GM21529 (cell line): Measurements from ENCODE around the gene CTSA.
A peak's percentile ranks its signal among the peaks of the same experiment; 100 is the strongest.
"Not testable (repeated sequence)": the region's sequence is repeated elsewhere in the genome, so short reads cannot be mapped to it uniquely, and the experiment has no call there.

Experiments used
- ATAC-seq: cut with Tn5 transposase; IDR thresholded peaks from one replicate; pipeline ENCODE4 v1.9.1; 2021; ENCODE audit not compliant: unreplicated experiment

CTSA gene

DNA sequence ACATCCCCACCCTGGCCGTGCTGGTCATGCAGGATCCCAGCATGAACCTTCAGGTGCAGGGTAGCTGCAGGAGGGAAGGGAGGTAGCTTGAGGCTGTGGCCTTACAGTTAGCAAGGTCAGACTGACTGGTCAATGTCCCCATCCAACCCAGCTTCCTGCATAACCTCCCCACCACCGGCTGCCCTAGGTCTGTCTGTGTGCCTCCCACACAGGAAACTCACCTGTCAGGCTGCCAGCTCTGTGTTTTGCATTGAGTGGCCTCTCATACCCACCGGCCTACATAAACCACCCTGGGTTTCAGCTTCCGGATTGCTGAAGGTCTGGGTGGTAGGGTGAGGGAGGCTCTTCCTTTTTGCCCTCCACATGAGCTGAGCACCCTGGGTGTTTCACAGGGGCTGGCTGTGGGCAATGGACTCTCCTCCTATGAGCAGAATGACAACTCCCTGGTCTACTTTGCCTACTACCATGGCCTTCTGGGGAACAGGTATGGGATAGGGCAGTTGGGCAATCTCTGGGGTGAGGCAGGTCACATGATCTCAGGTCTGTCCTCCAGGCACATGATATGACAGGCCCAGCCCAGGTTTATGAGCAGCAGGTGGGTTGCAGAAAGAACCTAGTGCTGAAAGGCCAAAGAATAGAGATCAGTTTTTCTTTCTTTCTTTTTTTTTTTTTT is 1.8 kb downstream of the CTSA start:
- ATAC-seq, result no peak

DNA sequence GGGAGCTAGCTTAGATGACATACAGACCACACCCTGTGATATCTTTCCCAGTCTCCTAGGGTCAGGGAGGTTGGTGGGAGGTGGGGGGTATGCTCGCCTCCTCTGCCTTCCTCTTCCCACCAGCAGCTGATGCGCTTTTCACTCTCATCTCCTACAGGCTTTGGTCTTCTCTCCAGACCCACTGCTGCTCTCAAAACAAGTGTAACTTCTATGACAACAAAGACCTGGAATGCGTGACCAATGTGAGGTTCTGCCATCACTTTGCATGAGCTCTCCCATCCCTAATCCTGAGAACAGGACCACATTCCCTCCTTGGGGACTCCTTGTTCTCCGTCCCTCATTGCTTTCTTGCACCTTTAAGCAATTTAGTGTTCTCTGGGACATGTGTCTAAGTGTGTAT is 2.7 kb downstream of the CTSA start:
- no peak for ATAC-seq

DNA sequence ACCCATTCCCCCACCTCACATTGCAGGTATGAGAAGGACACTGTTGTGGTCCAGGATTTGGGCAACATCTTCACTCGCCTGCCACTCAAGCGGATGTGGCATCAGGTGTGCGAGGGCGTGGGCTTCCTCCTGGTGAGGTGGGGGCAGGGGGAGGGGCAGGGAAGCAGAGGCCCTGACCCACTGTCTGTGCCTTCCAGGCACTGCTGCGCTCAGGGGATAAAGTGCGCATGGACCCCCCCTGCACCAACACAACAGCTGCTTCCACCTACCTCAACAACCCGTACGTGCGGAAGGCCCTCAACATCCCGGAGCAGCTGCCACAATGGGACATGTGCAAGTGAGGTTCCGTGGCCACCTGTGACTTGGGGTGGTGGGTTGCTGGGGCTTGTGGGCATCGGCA is 3.7 kb downstream of the CTSA start:
- ATAC-seq, result no peak

DNA sequence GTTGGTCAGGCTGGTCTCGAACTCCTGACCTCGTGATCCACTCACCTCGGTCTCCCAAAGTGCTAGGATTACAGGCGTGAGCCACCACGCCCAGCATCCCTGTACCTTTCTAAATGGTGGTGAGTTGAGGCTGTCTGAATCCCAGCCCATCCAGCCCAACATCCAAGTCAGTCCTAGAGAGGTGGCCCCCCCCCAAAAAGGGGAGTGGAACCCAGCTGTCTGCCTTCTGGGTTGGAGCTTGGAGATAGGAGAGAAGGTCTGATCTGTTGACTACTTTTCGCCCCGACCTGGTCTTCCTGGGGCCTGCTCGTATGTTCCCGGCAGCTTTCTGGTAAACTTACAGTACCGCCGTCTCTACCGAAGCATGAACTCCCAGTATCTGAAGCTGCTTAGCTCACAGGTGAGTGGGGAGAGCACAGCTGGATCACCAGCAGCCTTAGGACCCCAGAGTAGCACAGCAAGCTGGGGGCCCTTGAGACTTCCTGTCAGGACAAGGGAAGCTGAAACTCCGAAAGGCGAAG is 5.6 kb downstream of the CTSA start:
- ATAC-seq, result no peak

DNA sequence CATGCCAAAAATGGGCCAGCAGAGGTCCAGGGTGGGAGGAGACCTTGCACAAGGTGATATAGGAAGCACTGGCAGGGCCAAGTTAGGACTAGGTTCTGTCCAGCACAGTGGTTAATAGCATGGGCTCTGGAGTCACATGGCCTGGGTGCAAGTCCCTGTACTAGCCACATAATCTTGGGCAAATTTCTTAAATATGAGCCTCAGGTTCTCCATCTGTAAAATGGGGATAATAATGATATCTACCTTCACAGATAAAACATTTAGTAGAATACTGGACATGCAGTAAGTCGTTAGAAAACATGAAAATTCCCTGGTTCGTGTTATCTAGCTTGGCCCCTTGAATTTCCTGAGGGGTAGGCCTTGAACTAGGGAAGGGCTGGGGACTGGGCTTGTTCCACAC is 6.2 kb downstream of the CTSA start:
- no peak for ATAC-seq

DNA sequence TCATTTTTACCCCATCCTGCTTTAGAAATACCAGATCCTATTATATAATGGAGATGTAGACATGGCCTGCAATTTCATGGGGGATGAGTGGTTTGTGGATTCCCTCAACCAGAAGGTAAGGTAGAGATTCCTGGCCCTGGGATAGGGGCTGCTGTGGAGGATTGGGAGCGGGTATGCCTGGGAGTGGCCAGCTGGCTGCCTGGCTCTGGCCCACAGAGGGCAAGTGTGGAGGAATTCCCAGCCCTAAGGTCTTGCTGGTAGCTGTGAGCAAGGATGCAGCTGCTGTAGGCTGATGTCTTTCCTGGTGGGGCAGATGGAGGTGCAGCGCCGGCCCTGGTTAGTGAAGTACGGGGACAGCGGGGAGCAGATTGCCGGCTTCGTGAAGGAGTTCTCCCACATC is 6.6 kb downstream of the CTSA start:
- ATAC-seq, result no peak

DNA sequence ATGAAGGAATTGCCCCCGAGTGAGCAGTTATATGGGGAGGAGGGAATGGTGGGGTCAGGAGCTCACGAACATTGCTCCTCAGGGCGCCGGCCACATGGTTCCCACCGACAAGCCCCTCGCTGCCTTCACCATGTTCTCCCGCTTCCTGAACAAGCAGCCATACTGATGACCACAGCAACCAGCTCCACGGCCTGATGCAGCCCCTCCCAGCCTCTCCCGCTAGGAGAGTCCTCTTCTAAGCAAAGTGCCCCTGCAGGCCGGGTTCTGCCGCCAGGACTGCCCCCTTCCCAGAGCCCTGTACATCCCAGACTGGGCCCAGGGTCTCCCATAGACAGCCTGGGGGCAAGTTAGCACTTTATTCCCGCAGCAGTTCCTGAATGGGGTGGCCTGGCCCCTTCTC is 7.2 kb downstream of the CTSA start:
- no peak for ATAC-seq

DNA sequence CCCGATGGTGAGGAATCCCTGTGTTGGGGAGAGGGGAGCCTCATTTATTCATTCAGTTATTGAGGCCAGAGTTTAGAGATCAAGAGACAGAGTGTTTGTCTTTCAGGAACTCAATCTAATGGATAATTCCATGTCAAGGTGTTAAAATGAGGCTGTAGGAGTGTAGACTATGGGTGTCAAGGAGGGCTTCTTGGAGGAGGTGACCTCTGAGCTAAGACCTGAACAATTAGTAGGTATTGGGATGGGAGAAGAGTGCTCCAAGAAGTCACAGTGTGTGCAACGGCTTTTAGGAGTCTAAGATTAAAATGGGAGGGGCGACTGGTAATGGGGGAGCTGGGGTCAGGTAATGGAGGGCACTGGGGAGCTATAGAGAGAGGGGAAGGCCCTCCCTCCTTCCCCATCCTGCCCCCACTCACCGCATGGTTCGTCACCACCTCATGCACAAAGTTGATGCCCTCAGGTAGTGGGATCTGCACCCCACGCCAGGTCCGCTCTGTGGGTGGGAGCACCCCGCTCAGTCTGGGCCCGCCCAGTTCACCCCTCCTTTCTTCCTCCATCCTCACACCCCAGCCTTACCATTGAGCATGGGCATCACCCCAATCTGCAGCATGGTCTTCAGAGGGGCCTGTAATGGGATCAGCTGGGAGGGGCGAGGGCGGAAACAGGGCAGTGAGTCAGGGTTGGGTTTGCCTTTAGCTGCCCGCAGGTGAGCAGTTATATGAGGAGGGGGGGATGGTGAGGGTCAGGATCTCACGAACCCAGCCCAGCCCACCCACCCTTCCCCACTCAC is 8.1 kb downstream of the CTSA start:
- no peak for ATAC-seq

DNA sequence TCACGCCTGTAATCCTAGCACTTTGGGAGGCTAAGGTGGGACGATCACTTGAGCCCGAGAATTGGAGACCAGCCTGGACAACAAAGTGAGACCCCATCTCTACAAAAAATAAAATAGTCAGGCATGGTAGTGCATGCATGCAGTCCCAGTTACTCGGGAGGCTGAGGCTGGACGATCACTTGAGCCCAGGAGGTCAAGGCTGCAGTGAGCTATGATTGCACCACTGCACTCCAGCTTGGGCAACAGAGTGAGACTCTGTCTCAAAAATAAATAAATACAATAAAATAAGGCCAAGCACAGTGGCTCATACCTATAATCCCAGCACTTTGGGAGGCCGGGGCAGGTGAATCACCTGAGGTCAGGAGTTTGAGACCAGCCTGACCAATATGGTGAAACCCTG is 10.2 kb downstream of the CTSA start:
- not testable (repeated sequence) for ATAC-seq

DNA sequence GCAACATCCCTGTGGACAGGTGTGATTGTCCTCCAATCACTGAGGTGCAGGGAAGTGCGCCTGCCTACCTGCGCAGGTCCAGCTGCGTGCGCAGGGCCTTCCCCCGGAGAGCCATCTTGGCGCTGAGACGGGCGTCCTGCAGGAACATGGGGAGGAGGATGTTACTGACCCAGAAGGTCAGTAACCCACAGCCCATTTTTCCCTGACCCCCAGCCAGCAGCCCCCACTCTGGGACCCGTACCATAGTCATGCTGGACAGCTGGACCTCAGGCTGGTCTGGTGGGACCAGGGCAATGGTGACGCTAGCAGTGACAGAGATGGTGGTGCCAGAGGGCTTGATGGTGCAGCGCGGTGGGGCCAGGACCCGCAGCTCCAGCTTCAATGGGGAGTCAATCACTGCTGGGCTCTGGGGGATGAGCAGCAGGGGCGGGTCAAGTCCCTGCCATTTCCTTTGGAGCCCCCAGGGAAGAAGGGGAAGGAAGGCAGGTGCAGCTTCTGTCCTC is 11.1 kb downstream of the CTSA start:
- no peak for ATAC-seq

DNA sequence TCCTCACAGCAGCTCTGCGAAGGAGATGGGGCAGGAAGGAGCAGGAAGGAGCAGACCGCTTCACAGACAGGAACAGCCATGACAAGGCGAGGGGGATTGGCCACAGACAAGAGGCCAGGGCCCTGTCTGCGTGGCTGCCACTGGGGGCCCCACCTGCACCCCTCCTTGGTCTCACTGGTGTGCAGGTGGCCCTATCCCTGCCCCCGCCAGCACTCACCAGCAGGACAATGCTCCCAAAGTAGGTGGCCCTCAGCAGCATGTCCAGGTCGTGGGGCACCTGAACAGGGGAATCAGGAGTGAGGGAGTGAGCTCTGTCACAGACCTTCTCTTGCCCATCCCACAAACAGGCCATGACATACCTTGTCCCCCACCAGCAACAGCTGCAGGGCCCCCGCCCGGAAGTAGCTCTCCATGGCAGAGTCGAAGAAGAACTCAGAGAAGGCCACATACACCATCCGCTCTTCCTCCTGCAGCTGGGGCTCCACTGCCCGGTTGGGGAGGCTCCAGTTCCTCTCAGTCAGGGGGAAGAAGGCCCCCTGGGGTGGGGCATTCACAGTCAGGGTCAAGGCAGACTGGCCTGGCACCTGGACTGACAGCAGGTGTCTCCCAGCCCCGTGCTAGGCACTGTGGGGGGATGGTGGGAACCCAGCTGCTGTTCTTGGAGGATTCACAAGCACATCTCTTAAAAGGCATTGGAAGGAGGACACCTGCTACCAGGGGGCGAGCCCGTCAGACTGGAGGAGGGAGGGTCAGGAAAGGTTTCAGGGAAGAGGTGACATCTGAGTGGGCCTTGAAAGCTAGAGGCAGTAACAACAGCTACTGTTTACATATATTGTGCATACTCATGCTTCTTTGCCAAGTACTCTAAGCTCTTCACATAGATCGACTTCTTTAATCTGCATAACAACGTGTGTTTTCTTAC is 13.7 kb downstream of the CTSA start:
- ATAC-seq, result no peak

DNA sequence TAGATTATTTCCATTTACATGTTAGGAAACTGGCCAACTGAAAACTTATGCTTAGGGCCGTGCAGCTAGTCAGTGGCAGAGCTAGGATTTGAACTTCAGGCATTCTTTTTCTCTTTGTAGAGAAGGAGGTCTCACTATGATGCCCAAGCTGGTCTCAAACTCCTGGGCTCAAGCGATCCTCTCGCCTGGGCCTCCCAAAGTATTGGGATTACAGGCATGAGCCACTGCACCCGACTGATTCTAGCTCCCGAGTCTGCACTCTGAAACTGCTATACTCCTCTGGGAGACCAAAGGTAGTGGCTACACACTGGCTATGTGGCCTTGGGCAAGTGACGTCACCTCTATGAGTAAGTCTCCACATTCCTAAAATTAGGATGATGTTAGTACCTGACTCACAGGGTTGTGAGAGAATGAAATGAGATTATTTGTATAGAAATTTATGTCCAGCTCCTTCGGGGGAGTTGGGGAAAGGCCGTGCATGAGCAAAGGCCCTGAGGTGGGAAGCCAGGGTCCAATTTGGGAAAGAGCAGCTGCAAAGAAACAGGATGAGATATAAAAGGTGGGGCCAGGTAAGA is 14.5 kb downstream of the CTSA start:
- ATAC-seq, result no peak

DNA sequence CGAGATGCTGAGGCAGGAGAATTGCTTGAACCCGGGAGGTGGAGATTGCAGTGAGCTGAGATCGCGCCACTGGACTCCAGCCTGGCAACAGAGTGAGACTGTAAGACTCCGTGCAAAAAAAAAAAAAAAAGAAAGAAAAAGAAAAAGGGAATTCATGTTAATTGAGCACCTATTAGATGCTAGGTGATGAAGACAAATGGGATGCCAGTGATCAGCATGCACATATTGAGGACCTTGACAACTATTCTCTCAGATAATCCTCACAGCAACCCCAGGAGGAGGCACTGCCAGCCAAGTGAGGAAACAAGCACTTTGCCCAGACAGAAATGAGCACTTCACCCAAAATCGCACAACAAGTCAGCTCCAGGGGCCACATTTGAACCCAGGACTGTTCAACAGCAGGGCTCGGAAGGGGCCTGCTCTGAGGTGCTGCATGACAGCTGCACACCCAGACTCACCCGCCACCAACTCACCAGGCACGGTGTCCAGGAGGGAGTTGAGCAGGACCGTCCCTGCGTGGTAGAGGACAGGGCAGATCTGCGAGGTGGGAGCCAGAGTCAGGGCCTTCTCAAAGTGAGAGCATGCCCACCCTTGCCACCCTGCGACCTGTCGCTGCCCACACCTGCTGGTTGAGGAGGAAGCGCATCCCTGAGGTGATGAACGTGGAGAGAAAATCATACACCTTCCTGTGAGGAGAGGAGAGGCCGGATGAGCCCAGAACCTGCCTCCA is 16.2 kb downstream of the CTSA start:
- ATAC-seq, result no peak

DNA sequence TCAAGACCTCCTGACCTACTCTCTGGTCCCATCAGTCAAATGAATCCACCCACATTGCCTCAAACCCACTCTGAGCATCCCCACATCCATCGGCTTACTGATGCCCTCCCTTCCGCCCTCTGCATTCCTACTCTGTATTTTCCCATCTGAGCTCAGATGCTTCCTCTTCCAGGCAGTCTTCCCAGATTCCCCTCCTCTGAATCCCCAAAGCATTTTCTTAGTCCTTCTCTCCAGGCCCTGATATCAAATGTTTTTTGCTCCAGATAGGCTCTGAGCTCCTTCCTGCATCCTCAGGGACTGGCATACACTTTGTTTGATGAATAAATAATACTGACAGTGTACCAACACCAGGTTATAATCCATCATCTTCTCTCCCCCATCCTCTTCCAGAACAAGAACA is 16.9 kb downstream of the CTSA start:
- no peak for ATAC-seq

DNA sequence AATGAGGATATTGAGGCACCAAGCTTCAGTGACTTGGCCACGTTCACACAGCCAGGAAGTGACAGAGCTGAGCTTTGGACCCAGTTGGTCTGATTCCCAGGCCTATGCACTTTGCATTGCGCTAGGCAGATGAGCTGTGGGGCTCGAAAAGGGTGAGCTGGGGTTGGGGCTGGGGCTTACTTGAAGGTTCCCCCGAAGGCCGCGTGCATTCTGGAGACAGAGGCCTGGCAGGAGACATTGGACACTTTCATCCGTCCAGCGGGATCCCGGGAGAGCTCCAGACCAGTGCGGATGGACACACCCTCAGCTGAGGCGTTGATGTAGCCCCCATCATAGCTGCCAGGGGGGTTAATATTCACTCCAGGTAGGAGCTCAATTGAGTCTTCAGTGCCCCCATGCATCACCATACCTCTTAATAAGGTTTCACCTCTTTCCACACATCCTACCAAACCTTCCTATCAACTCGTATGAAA is 18.2 kb downstream of the CTSA start:
- ATAC-seq, result no peak

DNA sequence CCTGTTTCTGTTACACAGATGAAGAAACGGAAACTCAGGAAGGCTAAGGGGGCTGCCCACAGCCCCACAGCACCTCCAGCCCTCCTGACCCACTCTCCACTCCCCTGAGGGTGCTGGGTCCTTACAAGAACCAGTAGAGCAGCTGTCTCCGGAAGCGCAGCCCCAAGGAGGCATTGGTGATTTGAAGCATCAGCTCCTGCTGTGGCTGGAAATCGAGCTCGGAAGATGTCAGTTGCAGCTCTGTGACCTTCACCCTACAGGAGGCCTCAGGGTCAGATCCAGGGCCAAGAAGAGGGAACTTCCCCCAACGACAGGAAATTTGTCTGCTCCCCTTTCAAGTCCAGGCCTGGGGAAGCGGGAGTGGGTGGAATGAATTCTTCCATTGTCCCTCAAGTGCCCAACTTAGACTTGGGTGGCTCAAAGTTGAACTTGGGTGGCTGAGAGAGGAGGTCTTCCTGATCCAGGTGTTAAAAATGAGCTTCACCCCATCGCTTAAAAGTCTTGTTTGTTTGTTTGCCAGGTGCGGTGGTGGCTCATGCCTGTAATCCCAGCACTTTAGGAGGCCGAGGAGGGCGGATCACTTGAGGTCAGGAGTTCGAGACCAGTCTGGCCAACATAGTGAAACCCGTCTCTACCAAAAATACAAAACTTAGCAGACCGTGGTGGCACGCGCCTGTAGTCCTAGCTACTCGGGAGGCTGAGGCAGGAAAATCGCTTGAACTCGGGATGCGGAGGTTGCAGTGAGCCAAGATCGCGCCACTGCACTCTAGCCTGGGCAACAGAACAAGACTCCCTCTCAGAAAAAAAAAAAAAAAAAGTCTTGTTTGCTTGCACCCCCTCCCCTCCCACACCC is 18.9 kb downstream of the CTSA start:
- no peak for ATAC-seq

DNA sequence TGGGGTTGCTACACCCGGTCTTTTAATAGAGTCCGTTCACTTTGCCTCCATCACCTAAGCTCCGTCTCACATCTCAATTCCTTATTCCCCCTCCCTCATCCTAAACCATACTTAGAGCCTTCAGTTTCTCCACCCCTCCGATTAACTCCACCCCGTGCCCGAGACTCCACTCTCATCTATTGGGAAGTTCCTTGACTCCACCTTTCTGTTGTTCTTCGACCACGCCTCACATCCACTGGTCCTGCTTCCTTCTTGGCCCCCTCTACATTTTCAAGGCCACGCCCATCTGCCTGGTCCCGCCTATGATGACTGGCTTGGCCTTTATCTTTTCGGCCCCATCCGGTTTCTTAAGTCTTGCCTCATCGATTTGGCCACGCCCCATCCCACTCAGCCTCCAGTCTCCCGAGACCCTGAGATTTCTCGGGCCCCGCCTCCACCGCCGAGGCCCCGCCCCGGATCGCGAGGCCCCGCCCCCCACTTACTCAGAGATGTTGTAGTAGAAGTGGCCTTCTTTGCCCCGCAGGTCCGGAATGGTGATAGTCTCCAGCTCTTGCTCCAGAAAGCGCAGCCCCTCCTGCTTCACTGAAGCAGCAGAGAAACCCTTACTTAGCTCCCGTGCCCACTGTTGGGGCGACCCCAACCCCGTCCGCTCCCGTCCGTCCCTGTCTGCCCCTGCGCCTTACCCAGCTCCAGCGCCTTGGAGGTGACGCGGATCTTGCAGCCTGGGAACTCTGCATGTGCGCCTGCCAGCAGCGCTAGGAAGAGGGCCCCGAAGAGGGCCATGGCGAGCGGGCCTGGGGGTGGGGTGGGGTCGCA is 19.7 kb downstream of the CTSA start:
- ATAC-seq, result peak; percentile 85
